G401 (cell line): ENCODE data around the gene UBE2G1. TPM values are rescaled to one million over a fixed set of nuclear protein-coding genes. Genes with fewer than 3 reads are reported as not detected.
"Not testable (repeated sequence)": the region's sequence is repeated elsewhere in the genome, so short reads cannot be mapped to it uniquely, and the experiment has no call there.

Experiments
- DNase-seq: peaks from one replicate; pipeline ENCODE4 v3.0.0-alpha.2; 2015; ENCODE audit warnings: low spot score
- in situ Hi-C: cut with HindIII; loops from 2 replicates; pipeline ENCODE4 v1.10.0; 2016; ENCODE audit warnings: low sequenced_read_pairs, mixed read lengths
- total RNA-seq: library from RNA; depleted of rRNA; stranded (reverse); fragments of >200 nt; shearing (Covaris generic); gene quantifications from 2 replicates; pipeline ENCODE4 v1.2.3, GENCODE V29; 2014

The UBE2G1 gene
- total RNA-seq, 1 experiment from 2014 or later, result 70.9 TPM

DNA sequence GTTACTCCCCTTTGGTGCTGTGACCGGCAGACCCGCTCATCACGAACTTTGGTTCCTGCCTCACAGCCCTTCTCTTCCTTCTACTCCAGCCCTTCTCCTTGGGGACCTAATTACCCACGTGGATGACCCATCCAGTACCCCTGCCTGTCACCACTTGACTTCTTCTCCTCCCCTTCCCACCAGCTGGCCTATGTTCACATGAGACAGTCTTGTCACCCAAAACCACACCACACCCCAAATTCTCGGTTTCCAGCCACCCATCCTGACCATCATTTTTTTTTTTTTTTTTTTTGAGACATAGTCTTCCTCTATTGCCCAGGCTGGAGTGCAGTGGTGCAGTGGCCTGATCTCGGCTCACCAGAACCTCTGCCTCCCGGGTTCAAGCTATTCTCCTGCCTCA is 10.8 kb upstream of the UBE2G1 start:
- DNase-seq, in situ Hi-C loops: not testable (repeated sequence)

DNA sequence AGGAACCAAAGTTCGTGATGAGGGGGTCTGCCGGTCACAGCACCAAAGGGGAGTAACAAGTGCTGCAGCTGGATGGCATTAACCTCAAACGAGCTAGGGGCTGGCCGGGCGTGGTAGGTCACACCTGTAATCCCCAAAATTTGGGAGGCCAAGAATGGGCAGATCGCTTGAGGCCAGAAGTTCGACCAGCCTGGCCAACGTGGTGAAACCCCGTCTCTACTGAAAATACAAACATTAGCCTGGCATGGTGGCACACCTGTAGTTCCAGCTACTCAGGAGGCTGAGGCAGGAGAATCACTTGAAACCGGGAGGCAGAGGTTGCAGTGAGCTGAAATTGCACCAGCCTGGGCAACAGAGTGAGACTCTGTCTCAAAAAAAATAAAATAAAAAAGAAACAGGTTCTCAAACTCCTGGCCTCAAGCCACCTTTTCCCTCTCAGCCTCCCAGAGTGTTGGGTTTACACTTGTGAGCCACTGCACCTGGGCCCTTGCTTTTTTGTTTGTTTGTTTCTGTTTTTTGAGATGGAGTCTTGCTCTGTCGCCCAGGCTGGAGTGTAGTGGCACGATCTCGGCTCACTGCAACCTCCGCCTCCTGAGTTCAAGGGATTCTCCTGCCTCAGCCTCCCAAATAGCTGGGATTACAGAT is 9.4 kb upstream of the UBE2G1 start:
- in situ Hi-C loops, DNase-seq: not testable (repeated sequence)

DNA sequence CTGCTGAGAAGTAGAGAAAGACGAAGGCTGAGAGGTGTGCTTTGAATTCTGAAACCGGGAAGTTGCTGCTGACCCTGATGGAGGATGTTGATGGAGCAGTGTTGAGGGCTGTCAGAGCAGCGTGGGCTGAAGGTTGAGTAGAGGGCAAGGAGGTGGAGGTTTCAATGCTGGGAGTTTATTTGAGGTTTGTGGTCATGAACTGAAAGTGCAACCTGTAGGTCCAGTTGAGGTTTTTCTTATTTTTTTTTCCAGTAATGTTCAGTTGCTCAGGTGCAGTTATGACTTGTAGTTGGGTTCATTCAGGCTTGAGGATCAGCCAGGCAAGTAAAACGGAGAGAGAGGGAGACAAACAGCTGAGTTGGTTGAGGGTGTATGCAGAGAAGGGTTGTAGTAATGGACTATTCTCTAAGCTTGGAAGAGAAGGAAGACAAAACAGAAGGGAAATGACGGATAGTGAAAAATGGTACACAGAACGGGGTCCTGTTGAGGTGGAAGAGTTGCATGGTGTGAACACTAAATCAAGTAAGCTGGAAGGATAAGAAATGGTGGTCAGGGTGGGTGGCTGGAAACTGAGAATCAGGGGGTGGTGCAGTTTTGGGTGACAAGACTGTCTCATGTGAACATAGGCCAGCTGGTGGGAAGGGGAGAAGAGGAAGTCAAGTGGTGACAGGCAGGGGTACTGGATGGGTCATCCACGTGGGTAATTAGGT is 8.7 kb upstream of the UBE2G1 start:
- in situ Hi-C loops, result no loop called here
- no peak for DNase-seq

DNA sequence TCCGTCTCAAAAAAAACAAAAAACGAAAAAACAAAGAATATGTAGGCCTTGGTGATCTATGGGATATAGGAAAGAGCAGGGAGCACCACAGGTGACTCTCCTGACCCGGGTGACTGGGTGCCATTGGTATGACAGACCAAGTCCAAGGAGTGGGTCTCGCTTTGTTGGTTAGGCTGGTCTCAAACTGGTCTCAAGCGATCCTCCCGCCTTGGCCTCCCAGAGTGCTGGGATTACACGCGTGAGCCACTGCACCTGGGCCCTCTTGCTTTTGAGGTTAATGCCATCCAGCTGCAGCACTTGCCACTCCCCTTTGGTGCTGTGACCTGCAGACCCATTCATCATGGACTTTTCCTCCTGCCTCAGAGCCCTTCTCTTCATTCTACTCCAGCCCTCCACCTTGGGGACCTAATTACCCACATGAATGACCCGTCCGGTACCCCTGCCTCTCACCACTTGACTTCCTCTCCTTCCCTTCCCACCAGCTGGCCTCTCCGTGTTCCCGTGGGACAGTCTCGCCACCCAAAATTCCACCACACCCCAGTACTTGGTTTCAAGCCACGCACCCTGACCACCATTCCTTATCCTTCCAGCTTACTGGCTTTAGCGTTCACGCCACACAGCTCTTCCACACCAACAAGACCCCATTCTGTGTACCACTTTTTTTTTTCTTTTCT is 3.2 kb upstream of the UBE2G1 start:
- no peak for DNase-seq
- in situ Hi-C loops, result no loop called here

DNA sequence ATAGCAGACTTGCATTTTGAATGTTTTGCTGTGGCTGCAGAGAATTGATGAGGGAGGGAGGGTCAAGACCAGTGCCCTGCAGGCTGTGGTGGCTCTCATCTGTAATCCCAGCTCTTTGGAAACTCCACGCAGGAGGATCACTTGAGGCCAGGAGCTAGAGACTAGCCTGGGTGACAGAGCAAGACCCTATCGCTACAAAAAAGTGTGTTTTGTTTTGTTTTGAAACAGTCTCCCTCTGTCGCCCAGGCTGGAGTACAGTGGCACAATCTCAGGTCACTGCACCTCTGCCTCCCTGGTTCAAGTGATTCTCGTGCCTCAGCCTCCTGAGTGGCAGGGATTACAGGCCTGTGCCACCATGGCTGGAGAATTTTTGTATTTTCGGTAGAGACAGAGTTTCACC is 1.9 kb upstream of the UBE2G1 start:
- no peak for DNase-seq
- in situ Hi-C loops, result no loop called here

DNA sequence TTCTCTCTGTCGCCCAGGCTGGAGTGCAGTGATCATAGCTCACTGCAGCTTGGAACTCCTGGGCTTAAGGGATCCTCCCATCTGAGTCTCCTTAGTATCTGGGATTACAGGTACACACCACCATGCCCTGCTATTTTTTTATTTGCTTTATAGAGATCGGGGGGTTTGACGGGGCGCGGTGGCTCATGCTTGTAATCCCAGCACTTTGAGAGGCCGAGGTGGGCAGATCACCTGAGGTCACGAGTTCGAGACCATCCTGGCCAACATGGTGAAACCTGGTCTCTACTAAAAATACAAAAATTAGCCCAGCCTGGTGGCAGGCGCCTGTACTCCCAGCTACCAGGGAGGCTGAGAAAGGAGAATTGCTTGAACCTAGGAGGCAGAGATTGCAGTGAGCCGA is 702 bp upstream of the UBE2G1 start:
- in situ Hi-C loops, DNase-seq: not testable (repeated sequence)

DNA sequence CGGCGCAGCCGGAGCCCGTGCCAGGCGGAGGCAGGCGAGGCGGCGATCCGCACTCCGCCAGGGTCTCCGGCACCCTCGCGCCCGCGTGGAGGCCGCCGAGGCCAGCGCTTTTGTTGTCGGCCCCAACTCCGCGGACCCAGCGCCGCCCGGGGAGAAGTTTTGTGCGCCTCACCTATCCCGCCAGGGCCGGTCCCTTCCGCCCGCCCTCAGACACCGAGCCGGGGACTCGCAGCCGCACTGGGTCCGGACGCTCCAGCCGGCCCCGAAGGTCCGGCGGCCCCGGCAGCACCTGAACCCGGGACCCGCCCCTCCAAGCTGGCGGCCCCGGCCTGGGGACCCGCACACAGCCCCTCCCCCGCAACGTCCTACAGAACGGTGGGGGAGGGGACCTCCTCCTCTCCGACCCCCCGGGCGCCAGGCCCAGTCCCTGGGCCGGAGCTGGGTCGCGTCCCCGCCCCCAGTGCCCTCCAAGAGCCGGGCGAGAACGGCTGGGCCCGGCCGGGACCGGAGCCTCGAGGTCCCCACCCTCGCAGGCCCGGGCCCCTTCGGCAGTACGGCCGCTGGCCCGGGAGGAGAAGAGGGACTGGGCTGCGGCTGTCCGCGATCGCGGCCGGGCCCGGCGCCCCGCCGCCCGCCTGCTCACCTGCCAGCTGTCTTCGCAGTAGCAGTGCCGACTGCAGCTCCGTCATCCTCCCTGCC is 698 bp downstream of the UBE2G1 start:
- in situ Hi-C loops, result no loop called here
- no peak for DNase-seq

DNA sequence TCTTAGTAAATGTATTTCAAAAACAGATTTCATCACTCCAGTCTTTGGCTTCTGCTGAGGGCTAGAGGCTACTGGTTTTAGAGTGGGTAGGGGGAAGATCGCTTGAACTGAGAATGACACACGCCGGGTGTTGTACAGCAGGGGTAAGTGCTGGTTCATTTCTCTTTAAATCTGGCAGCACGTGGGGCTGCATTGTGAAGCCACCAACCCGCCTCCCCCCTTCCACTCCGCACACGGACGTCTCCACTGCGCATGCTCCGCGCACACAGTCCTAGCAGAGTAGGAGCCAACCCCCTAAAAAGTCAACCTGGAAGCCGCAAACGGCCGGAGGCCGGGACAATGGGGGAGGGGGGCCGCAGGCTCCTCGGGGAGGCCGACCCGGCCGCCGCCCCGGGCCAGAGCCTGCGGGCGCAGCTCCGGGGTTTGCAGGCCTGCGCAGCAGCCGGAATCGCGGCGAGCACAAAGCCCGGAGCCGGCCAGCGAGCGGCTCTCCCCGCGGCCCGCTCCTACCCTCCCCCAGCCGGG is 1.3 kb downstream of the UBE2G1 start:
- in situ Hi-C loops, result no loop called here
- peak; percentile 96 for DNase-seq

DNA sequence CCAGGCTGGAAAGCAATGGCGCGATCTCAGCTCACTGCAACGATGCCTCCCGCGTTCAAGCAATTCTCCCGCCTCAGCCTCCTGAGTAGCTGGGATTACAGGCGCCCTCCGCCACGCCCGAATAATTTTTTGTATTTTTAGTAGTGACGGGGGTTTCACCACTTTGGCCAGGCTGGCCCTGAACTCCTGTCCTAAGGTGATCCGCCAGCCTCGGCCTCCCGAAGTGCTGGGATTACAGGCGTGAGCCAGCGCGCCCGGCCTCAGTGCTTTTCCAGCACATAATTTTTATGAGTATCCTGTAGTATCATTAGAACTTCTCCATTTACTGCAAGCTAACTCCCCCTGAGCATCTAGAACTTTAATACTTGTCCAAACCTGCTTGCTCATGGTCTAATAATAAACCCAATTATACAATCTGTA is 1.8 kb downstream of the UBE2G1 start:
- in situ Hi-C loops, result no loop called here
- DNase-seq, result no peak

DNA sequence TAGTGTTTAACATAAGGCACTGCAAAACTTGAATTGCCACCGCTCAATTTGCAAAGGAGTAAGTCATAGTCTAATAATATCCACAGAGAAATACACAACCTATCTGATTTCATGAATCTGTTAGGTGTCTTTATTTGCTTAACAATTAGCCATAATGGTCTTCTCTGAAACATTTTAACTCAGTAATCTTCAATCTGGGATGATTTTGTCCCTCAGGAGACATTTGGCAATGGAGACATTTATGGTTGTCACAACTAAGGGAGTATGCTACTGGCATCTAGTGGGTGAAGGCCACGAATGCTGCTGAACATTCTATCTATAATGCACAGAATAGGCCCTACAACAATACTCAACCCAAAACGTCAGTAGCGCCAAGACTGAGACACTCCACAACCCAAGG is 4.3 kb downstream of the UBE2G1 start:
- in situ Hi-C loops, result no loop called here
- no peak for DNase-seq

DNA sequence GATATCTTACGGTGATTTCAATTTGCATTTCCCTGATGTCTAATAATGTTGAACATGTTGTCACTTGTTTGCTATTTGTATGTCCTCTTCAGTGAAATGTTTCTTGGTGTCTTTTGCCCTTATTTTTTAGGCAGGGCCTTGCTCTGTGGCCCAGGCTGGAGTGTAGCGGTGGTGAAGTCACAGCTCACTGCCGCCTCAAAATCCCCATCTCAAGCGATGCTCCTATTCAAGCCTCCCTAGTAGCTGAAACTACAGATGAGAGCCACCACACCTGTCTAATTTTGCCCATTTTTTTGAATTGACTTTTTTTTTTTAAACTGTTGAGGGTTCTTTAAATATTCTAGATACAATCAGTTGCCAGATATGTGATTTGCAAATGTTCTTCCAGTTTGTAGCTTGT is 8.3 kb downstream of the UBE2G1 start:
- in situ Hi-C loops, result no loop called here
- no peak for DNase-seq

DNA sequence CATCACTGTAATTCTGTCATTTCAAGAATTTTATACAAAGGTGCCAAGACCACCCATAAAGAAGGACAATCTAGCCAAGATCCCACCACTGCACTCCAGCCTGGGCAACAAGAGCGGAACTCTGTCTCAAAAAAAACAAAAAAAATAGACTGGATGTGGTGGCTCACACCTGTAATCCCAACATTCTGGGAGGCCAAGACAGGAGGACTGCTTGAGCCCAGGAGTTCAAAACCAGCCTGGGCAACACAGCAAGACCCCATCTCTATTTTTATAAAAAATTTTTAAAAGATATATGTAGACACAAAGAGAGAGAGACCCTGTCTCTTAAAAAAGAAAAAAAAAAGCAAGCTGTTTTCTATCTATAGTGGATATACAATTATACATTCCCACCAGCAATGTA is 8.8 kb downstream of the UBE2G1 start:
- in situ Hi-C loops, result no loop called here
- DNase-seq, result no peak

DNA sequence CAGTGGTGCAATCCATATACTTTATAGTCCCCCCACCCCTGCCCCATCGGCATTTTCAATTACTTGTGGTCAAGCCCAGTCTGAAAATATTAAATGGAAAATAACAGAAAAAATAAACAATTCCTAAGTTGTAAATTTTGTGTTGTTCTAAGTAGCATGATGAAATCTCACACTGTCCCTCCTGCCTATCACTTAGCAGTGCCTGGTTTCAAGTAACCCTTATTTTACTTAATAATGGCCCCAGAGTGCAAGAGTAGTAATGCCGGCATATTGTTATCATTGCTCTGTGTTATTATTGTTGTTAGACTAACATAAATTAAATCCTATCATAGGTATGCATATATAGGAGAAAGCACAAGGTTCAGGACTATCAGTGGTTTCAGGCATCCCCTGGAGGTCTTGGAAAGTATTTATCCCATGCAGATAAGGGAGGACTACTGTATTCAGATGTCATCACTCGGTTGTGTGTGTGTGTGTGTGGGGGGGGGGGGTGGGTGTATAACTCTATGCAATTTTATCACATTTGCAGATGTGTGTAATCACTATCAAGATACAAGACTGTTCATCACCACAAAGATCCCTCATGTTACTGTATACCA is 9.3 kb downstream of the UBE2G1 start:
- in situ Hi-C loops, result no loop called here
- DNase-seq, result no peak

DNA sequence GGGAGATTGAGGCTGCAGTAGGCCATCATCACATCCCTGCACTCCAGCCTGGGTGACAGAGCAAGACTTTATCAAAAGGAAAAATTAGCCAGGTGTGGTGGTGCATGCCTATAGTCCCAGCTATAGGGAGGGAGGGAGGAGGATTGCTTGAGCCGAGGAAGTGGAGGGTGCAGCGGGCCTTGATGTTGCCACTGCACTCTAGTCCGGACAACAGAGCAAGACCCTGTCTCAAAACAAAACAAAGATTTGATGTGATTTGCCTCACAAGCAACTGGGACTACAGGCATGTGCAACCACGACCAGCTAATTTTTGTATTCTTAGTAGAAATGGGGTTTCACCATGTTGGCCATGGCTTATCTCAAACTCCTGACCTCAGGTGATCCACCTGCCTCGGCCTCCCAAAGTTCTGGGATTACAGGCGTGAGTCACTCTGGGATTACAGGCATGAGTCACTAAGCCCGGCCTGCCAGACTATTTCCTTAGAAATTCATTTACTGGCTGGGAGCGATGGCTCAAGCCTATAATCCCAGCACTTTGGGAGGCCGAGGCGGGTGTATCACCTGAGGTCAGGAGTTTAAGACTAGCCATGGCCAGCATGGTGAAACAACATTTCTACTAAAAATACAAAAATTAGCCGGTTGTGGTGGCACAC is 11.5 kb downstream of the UBE2G1 start:
- DNase-seq, result no peak
- in situ Hi-C loops, result no loop called here

DNA sequence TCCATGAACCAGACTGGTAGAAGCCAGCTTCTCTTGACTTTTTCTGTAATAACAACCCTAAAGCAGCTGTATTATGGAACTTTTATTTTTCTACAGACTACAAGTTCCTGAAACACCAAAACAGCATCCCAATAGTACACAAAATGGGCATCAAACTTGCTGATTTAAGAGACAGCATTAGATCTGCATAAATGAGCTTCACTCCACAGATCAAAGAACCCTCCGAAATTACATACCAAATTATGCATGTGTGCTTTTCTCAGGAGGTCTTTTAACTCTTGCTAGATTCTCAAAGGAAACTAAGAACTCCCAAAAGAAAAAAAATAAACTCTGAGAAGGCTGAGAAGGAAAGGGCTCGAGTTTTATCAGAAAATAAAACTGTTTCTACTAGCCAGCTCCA is 12.3 kb downstream of the UBE2G1 start:
- in situ Hi-C loops, result no loop called here
- DNase-seq, result no peak

DNA sequence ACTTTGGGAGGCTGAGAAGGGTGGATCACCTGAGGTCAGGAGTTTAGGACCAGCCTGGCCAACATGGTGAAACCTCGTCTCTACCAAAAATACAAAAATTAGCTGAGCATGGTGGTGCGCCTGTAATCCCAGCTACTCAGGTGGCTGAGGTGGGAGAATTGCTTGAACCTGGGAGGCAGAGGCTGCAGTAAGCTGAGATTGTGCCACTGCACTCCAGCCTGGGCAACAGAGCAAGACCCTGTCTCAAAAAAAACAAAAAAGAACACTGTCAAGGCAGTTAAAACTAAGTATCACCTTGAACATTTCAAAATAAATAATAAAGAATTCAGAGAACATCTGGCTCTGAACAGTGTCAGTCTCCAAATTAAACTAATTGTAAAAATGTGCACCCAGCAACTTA is 16.3 kb downstream of the UBE2G1 start:
- DNase-seq, in situ Hi-C loops: not testable (repeated sequence)

DNA sequence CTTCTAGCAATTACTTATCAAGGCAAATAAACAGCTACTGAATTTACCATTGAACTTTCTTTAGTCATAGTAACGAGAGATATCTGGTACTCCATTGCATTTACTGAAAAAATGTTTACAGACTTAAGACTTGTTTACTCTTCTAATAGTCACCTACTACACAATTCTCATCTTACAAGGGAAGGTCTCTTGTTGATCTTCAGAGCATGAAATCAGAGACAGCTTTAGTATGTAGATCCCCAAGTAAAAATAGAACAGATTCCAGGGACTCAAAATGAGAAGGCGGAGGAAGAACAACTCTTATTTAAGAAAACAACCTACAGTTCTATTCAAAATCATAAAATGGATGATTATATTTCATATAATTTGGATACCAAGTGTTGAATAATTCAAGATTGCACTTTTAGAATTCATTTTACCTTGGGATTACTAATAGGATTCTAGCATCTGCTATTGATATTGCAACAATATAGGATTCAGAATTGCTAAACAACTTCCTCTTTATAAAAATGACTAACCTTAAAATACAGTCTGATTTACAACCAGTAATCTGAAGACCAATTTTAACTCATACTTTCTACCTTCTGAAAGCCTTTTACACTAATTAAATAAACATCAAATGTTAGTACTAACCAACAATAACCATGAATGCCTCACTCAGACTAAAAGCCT is 20.8 kb downstream of the UBE2G1 start:
- no peak for DNase-seq
- in situ Hi-C loops, result no loop called here

DNA sequence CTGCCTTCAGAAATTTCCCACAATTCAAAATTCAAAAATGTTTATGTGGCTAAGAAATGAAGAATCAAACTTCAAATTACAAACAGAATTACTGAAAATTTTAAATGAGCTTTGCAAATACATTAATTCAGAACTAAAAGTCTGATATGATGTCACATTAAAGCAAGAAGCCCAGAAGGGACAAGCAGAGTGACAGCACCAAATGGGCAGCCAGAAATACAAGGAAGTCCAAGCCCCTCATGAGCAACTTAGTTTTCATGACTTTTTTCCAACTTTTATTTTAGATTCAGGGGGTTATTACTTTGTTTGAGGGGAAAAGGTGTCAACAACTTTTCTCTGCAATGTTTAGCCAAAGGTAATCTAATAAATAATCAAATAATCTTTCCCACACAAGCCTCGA is 21.5 kb downstream of the UBE2G1 start:
- in situ Hi-C loops, result no loop called here
- DNase-seq, result no peak
